ENCODE measurements around the gene STX8.
A peak's percentile ranks its signal among the peaks of the same experiment; 100 is the strongest.
"Not testable (repeated sequence)": the region's sequence is repeated elsewhere in the genome, so short reads cannot be mapped to it uniquely, and the experiment has no call there.

STX8 gene

GRCh38 chr17:9258115-9259015, 317.3 kb downstream of the STX8 start:
- DNase-seq (ENCODE audit: low spot score in 2 of 2) = no peak
- Mint-ChIP-seq H3K4me1 (peaks cover 12% of the 10 kb centered on the region), H3K4me3 (no peak overlapping the region), H3K27ac (no peak overlapping the region), H3K27me3 (no peaks in the 10 kb centered on the region), H3K9me3 (no peaks in the 10 kb centered on the region), H3K36me3 (peaks cover 12% of the 10 kb centered on the region)
- no peak for ATAC-seq (ENCODE audit: low read depth)

- Mint-ChIP-seq H3K4me1 (peaks cover 12% of the 10 kb centered on the region), H3K36me3 (peaks cover 18% of the 10 kb centered on the region)
- DNase-seq (ENCODE audit: low spot score in 2 of 2); H3K27me3 Mint-ChIP-seq; ATAC-seq (ENCODE audit: low read depth); H3K4me3 Mint-ChIP-seq; H3K9me3 Mint-ChIP-seq; H3K27ac Mint-ChIP-seq: not testable (repeated sequence)
These were observed 318.0 kb downstream of the STX8 start for GRCh38 chr17:9257630-9257965.

GRCh38 chr17:9256751-9257629, 318.6 kb downstream of the STX8 start:
- ATAC-seq (ENCODE audit: low read depth) (peak; percentile 85), DNase-seq (ENCODE audit: low spot score in 2 of 2) (no peak)
- Mint-ChIP-seq H3K27ac (peak overlapping the region; percentile 53), H3K36me3 (peaks cover 18% of the 10 kb centered on the region), H3K9me3 (no peaks in the 10 kb centered on the region), H3K4me3 (no peak overlapping the region), H3K4me1 (peaks cover 12% of the 10 kb centered on the region), H3K27me3 (no peaks in the 10 kb centered on the region)

GRCh38 chr17:9256361-9256750, 319.3 kb downstream of the STX8 start:
- Mint-ChIP-seq H3K4me1 (peaks cover 12% of the 10 kb centered on the region), H3K9me3 (no peaks in the 10 kb centered on the region), H3K36me3 (peaks cover 18% of the 10 kb centered on the region), H3K4me3 (no peak overlapping the region), H3K27me3 (no peaks in the 10 kb centered on the region), H3K27ac (no peak overlapping the region)
- ATAC-seq (ENCODE audit: low read depth) (no peak), DNase-seq (ENCODE audit: low spot score in 2 of 2) (no peak)

GRCh38 chr17:9255833-9256232, 319.8 kb downstream of the STX8 start:
- Mint-ChIP-seq H3K9me3 (no peaks in the 10 kb centered on the region), H3K27me3 (no peaks in the 10 kb centered on the region), H3K27ac (no peak overlapping the region), H3K36me3 (peaks cover 18% of the 10 kb centered on the region), H3K4me3 (no peak overlapping the region), H3K4me1 (peaks cover 12% of the 10 kb centered on the region)
- ATAC-seq (ENCODE audit: low read depth) (no peak), DNase-seq (ENCODE audit: low spot score in 2 of 2) (no peak)

- no peak for DNase-seq (ENCODE audit: low spot score in 2 of 2)
- no peak overlapping the region for H3K4me3 Mint-ChIP-seq
- H3K9me3 Mint-ChIP-seq = no peaks in the 10 kb centered on the region
- no peak for ATAC-seq (ENCODE audit: low read depth)
- no peaks in the 10 kb centered on the region for H3K27me3 Mint-ChIP-seq
- H3K36me3 Mint-ChIP-seq = peaks cover 15% of the 10 kb centered on the region
- no peak overlapping the region for H3K27ac Mint-ChIP-seq
- peaks cover 12% of the 10 kb centered on the region for H3K4me1 Mint-ChIP-seq
These were observed 320.8 kb downstream of the STX8 start for GRCh38 chr17:9254841-9255240.

GRCh38 chr17:9253308-9253707, 322.3 kb downstream of the STX8 start:
- Mint-ChIP-seq H3K4me1 (peaks cover 9% of the 10 kb centered on the region), H3K36me3 (peaks cover 15% of the 10 kb centered on the region), H3K9me3 (no peaks in the 10 kb centered on the region), H3K27me3 (no peaks in the 10 kb centered on the region), H3K4me3 (no peak overlapping the region), H3K27ac (no peak overlapping the region)
- no peak for ATAC-seq (ENCODE audit: low read depth)
- DNase-seq (ENCODE audit: low spot score in 2 of 2) = no peak

GRCh38 chr17:9251273-9251672, 324.3 kb downstream of the STX8 start:
- Mint-ChIP-seq H3K4me1 (no peaks in the 10 kb centered on the region), H3K36me3 (peaks cover 18% of the 10 kb centered on the region), H3K9me3 (no peaks in the 10 kb centered on the region), H3K27ac (no peak overlapping the region), H3K27me3 (no peaks in the 10 kb centered on the region), H3K4me3 (no peak overlapping the region)
- no peak for ATAC-seq (ENCODE audit: low read depth)
- DNase-seq (ENCODE audit: low spot score in 2 of 2) = no peak

- Mint-ChIP-seq H3K9me3 (no peaks in the 10 kb centered on the region), H3K36me3 (peaks cover 15% of the 10 kb centered on the region), H3K27ac (no peak overlapping the region), H3K27me3 (no peaks in the 10 kb centered on the region), H3K4me3 (no peak overlapping the region), H3K4me1 (no peaks in the 10 kb centered on the region)
- ATAC-seq (ENCODE audit: low read depth) = no peak
- DNase-seq (ENCODE audit: low spot score in 2 of 2) = no peak
These were observed 326.2 kb downstream of the STX8 start for GRCh38 chr17:9249245-9249953.

GRCh38 chr17:9247401-9247938, 328.1 kb downstream of the STX8 start:
- Mint-ChIP-seq H3K4me1 (no peaks in the 10 kb centered on the region), H3K36me3 (peaks cover 7% of the 10 kb centered on the region), H3K27ac (no peak overlapping the region), H3K27me3 (no peaks in the 10 kb centered on the region), H3K9me3 (no peaks in the 10 kb centered on the region), H3K4me3 (no peak overlapping the region)
- no peak for DNase-seq (ENCODE audit: low spot score in 2 of 2)
- no peak for ATAC-seq (ENCODE audit: low read depth)

GRCh38 chr17:9244066-9245052, 331.3 kb downstream of the STX8 start:
- H3K4me3 Mint-ChIP-seq = no peak overlapping the region
- peaks cover 6% of the 10 kb centered on the region for H3K36me3 Mint-ChIP-seq
- no peaks in the 10 kb centered on the region for H3K27me3 Mint-ChIP-seq
- no peak for DNase-seq (ENCODE audit: low spot score in 2 of 2)
- H3K27ac Mint-ChIP-seq = no peak overlapping the region
- peaks cover 6% of the 10 kb centered on the region for H3K4me1 Mint-ChIP-seq
- no peaks in the 10 kb centered on the region for H3K9me3 Mint-ChIP-seq
- no peak for ATAC-seq (ENCODE audit: low read depth)

- Mint-ChIP-seq H3K4me3 (no peak overlapping the region), H3K27ac (no peak overlapping the region), H3K36me3 (peaks cover 2% of the 10 kb centered on the region), H3K4me1 (peaks cover 9% of the 10 kb centered on the region), H3K27me3 (no peaks in the 10 kb centered on the region), H3K9me3 (no peaks in the 10 kb centered on the region)
- DNase-seq (ENCODE audit: low spot score in 2 of 2) (no peak), ATAC-seq (ENCODE audit: low read depth) (no peak)
These were observed 332.6 kb downstream of the STX8 start for GRCh38 chr17:9242983-9243382.

GRCh38 chr17:9242497-9242881, 333.1 kb downstream of the STX8 start:
- H3K27me3 Mint-ChIP-seq = no peaks in the 10 kb centered on the region
- DNase-seq (ENCODE audit: low spot score in 2 of 2) (no peak), ATAC-seq (ENCODE audit: low read depth) (no peak)
- H3K36me3 Mint-ChIP-seq = no peaks in the 10 kb centered on the region
- H3K4me3 Mint-ChIP-seq = no peak overlapping the region
- H3K4me1 Mint-ChIP-seq = peaks cover 10% of the 10 kb centered on the region
- H3K9me3 Mint-ChIP-seq = no peaks in the 10 kb centered on the region
- H3K27ac Mint-ChIP-seq = no peak overlapping the region

Data from memory B cell (primary cell).